ENCODE data around the gene HRH4. TPM values are rescaled to one million over a fixed set of nuclear protein-coding genes. Genes with fewer than 3 reads are reported as not detected.

HRH4 gene
- total RNA-seq, 6 experiments from 2014 or later, result 0.06 to 0.32 (median 0.10) TPM

DNA sequence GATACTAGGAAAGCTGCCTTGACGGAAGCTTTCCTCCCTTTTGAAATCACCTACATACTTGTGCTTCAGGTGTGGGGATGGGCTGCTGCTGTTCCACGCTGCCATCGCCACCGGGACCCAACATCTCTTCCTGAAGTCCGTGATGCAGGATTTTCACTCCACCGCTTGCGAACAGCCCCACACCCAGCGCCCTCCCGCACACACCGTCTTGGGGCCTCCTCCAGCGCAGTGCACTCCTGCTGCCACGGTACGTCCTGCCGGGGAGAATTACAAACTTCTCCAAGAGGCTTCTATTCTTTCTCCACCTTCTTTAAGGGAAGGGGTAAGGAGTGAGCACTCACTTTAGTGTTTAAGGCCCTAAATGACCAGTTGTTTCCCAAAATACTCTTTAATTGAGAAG, 58.2 kb downstream of the HRH4 start:
- no peaks in the 10 kb centered on the region for H3K9me3 ChIP-seq
- no peak overlapping the region for H3K4me3 ChIP-seq
- H3K27ac ChIP-seq, result no peak overlapping the region
- H3K36me3 ChIP-seq, result no peaks in the 10 kb centered on the region
- TF ChIP-seq, protein P1, sequence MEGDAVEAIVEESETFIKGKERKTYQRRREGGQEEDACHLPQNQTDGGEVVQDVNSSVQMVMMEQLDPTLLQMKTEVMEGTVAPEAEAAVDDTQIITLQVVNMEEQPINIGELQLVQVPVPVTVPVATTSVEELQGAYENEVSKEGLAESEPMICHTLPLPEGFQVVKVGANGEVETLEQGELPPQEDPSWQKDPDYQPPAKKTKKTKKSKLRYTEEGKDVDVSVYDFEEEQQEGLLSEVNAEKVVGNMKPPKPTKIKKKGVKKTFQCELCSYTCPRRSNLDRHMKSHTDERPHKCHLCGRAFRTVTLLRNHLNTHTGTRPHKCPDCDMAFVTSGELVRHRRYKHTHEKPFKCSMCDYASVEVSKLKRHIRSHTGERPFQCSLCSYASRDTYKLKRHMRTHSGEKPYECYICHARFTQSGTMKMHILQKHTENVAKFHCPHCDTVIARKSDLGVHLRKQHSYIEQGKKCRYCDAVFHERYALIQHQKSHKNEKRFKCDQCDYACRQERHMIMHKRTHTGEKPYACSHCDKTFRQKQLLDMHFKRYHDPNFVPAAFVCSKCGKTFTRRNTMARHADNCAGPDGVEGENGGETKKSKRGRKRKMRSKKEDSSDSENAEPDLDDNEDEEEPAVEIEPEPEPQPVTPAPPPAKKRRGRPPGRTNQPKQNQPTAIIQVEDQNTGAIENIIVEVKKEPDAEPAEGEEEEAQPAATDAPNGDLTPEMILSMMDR (IDR thresholded peaks at IDR 0.05), result no peak
- no peak for TF ChIP-seq POLR2A (IDR thresholded peaks at IDR 0.05)
- intact Hi-C loops (cut with DNase I), result no loop called here
- ATAC-seq (no peak), DNase-seq (no peak)
- H3K27me3 ChIP-seq, result no peaks in the 10 kb centered on the region
- H3K4me1 ChIP-seq, result no peaks in the 10 kb centered on the region
- WGBS (ENCODE audit: insufficient coverage, low coverage, low lambda C conversion rate, missing lambda C conversion rate), result 77% methylated on average over 6 of the region's 14 CpGs

Small RNA genes within 50 kb of the gene (small RNA-seq; reads per million reads assigned to genes)
- 0 reads per million in 2 experiments for gene RF00019

Other genes with a start within 250 kb of the HRH4 start
- gene OSBPL1A, start 62.8 kb upstream of the HRH4 start, total RNA-seq, result 10 to 100 TPM in 4 of 6 experiments, 1 to 10 TPM in 2; 4.1 to 14.6 (median 14.0) TPM
- 10 to 100 TPM; 10.4 to 18.1 (median 13.9) TPM for gene IMPACT, start 34.0 kb upstream of the HRH4 start, total RNA-seq